Erythroblast (primary cell): Measurements from ENCODE around the gene DYRK2.

Source experiments
- GATA1 ChIP-seq: IDR thresholded peaks from 2 replicates; pipeline ENCODE4 v1.6.1; 2011; ENCODE audit warnings: low read depth, mild to moderate bottlenecking, control low read depth, low read length, moderate library complexity
- POLR2A ChIP-seq: IDR thresholded peaks from 2 replicates; pipeline ENCODE4 v1.6.1; 2011; ENCODE audit warnings: mild to moderate bottlenecking, low read length

GRCh38 chr12:67661311-67662021 lies 12.9 kb downstream of the DYRK2 start:
- TF ChIP-seq POLR2A (no peak), GATA1 (no peak)
